CD1c-positive myeloid dendritic cell (primary cell): ENCODE results near the gene UBTD1.

Experiments used
- DNase-seq: peaks from one replicate; pipeline ENCODE4 v3.0.0-alpha.2; 2016; ENCODE audit errors: extremely low spot score

The UBTD1 gene

DNA sequence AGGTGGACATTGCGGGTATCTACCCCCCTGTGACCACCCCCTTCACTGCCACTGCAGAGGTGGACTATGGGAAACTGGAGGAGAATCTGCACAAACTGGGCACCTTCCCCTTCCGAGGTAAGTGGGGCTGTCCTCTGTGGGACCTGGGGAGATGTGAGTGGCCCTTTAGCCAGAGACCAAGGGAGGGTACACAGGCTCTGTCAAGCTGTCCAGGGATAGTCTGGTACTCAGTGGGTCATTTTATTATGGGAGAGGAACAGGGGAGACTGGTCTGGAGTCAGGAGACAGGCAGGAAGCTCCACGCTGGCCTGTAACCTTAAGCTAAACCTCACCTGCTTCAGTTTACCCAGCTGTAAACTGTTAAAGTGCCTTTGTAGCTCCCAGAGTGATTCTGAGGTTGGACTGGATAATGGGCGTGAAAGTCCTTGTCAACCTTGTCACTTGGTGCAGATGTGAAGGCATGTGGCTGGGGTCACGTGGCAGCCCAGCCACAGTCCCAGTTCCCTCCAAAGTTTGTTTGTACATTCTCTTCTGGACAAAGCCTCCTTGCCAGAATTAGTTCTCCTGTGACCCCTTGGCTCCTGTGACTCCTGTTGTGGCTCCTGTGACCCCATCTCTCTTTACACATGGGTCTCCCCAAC lies 86.2 kb downstream of the UBTD1 start:
- DNase-seq: no peak

DNA sequence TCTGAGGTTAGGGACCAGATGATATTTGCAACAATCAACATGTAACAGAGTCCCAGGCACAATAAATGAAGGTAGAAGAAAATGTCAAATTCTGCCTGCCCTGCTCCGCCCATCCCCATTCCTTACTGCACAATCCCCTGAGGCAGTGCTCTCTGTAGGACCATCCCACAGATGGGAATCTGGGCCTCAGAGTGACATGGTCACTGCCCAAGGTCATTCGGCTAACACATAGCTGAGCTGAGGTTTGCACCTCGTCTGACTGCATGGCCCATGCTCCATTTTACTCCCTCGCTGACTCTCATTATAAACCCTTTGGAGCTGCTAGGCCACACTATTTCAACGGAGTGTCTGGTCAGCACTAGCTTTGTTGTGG lies 86.7 kb downstream of the UBTD1 start:
- no peak for DNase-seq

DNA sequence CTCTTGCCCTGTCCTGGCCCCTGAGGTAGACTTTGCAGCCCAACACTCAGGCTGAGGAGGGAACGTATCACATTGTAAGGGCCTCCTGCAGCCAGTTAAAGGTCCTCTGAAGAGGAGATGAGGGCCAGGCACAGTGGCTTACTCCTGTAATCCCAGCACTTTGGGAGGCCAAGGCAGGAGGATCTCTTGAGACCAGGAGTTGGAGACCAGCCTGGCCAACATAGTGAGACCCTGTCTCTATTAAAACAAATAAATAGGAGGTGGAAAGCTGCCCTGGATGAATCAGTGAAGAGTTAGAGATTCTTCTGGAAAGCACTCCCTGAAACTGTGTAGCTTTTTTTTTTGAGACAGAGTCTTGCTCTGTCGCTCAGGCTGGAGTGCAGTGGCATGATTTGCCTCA lies 88.5 kb downstream of the UBTD1 start:
- no peak for DNase-seq

DNA sequence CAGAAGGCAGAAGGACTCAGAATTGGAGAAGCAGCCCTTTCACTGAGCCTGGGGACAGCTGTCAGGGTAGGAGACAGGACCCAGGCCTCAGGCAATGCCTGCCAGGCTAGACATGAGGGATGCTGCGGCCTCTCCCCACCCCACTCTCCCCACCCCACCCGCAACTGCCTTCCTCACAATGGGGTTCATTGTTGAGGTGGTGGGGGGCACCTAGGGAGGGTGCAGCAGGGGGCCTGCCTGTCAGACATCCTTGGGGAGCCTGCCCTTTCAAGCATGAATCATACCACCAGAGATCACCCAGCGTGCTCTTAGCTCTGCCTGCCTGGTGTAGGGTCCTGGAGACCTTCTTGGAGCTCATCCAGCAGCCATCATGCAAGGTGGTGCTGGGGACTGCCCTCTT lies 90.8 kb downstream of the UBTD1 start, which contains the start of gene C10orf62:
TSS of gene C10orf62 (plus strand) at position 243 of the 400 bp plus-strand sequence. CDS start 177 bp downstream, outside the sequence.
- no peak for DNase-seq

DNA sequence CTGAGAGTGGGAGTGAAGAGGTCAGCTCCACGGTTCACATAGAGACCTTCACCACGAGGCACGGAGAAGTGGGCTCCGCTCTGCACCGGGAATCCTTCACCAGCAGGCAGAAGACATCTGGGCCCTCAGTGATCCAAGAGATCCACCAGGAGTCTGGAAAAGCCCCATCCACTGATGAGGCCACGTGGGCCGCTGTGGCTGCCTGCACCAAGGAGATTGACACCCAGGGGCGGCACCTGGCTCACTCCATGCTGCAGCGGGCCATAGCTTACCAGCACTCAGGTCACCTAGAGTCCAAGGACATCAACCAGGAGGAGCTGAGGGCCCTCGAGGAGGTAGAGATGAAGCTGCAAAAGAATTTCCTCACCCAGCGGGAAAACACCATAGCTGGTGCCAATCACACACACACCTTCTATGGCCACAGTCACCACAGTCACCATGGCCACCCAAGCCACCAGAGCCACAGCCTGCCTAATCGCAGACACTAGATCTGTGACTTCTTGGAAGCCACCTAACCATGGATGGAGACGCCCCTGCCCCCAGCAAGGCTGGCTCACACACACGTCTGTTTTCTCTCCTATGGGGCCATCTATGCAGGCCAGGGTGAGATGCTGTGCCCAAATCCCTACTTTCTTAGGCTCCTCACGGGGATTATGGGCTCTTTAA lies 91.5 kb downstream of the UBTD1 start:
- DNase-seq: no peak

DNA sequence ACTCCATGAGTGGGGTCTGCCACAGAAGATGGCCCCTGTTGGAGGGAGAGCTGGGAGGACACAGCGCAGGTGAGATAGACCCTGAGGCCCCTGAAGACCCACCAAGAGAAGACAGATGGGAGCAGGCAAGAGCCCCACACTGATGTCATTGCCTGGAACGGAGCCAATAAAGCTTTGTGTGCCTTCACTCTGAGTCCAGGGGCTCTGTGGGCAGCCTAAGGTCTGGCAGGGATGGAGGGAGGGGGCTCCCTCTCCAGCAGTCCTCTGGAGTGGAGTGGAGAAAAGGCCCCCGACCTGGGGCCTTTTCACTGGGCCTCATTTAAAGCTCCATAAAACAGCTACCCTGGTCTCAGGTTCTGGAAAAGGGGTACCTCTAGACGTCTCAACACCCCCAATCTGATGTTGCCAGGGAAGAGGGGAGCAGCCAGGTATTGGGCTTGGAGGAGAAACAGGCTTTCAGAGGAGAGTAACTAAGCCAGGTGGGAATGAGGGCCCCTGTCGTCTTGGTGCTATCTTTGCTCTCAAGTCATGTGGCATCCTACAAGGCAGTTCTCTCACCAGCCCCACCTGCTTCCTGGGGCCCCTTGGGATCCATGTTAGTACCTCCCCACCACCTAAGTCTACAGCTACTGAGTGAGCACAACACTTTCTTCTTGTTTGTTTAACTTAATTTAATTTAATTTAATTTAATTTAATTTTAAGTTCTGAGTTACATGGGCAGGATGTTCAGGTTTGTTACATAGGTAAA lies 92.2 kb downstream of the UBTD1 start:
- DNase-seq: no peak

DNA sequence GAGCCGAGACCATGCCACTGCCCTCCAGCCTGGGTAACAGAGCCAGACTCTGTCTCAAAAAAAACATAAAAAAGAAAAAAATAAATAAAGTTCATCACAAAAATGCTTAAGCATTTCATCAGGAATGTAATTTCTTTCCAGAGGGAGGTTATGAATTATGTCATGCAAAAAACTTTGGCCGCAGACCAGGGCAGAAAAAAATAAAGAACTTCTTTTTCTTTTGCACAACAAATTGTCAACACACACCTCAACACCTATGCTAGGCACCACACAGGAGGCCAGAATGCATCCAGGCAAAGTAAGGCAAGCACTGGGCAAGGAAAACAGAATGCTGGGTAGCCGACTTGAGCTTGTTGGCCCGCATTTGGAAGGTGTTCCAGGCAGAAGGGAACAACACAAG lies 94.7 kb downstream of the UBTD1 start:
- DNase-seq: no peak

DNA sequence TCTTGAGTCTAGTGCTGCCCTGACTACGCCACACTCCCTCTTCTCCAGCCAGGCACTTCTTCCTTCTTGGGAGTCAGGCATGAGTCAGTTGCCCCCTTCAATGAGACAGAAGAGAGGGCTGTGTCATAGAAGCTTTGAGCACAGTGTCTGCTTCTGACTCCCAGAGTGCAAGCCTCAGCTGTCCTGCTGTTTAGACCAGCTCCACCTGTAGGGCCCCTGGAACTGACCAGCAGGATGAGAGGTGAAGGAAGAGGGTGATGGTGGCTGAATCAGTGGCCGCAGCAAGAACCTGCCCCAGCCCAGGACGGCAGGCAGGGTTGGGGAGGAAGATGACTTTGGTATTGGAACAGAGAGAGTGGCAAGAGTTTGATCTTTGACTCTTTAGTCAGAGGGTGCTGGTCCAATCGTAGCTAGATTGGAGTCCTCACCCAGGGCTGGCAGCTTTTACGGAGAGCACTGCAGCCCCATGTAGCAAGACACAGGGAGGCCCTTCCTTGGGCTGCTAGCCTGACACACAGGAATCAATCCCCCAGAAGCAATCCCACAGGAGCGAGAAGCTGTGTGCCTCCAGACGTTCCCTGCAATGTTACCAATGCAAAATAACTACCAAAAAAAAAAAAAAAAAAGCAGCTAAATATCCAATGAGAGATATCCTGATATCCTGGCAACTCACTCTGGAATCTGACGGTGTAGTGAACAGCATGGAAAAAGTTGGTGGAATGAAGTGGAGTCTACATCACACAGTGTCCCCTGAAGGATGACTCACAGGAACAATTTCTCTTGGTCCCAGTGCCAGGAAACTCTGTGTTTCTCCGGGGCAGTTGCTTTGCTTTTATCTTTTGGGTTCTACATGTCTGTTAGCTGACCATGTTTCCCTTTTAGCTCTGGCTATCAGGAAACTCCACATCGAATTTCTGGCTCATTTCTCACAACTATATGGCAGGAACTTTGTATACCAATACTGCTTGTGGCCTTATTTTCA lies 97.7 kb downstream of the UBTD1 start:
- DNase-seq: no peak

DNA sequence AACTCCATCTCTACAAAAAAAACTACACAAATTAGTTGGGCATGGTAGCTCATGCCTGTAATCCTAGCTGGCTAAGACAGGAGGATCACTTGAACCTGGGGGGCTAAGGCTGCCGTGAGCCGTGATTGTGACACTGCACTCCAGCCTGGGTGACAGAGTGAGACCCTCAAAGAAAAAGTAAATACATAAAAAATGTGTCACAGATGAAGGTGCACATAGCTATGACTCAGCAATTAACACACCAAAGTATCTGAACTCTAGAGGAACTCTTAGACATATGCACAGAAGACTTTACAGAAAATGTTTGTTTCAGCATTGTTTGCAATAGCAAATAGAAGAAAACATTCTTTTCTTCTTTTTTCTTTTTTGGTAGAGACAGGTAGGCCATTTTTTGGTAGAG lies 99.1 kb downstream of the UBTD1 start:
- no peak for DNase-seq

DNA sequence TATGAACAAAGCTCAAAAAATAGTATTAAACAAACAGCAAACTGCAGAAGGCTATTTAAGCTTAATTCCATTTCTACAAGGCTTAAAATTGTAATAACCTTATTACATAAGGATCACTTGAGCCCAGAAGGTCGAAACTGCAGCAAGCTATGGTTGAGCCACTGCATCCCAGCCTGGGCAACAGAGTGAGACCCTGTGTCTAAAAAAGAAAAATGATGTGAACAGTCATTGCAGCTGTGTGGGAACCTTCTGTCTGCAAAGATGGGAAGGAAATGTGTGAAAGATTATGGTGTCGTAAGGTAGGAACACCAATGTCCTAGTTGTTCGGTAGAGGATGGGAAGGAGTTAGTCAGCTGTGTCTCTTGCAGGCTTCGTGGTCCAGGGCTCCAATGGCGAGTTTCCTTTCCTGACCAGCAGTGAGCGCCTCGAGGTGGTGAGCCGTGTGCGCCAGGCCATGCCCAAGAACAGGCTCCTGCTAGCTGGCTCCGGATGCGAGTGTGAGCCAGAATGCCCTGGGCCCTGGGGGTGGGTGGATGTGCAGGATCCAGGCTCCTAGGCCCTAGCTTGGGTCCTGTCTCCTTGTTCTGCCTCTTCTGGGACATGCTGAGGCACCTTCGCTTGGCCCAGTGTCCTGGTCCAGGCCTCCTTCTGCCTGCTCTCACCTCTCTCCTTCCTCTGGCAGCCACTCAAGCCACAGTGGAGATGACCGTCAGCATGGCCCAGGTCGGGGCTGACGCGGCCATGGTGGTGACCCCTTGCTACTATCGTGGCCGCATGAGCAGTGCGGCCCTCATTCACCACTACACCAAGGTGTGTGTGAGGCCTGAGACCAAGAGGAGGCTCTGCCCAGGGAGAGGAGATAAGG lies 99.9 kb downstream of the UBTD1 start:
- DNase-seq: no peak

DNA sequence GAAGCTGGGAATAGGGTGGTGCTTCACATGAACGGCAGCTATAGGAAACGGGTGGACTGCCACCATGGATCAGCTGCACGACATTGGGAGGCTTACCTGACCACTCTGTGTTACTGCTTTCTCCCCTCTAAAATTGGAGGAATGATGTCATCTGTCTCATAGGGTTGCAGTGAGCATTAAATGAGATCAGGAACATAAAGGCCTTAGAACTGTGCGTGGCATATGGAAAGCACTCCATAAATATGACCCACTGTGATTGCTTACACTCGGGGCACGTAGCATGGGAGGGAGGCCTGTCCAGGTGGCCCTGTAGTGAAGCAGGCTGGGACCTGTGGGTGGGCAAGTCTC lies 100.5 kb downstream of the UBTD1 start:
- DNase-seq: no peak

DNA sequence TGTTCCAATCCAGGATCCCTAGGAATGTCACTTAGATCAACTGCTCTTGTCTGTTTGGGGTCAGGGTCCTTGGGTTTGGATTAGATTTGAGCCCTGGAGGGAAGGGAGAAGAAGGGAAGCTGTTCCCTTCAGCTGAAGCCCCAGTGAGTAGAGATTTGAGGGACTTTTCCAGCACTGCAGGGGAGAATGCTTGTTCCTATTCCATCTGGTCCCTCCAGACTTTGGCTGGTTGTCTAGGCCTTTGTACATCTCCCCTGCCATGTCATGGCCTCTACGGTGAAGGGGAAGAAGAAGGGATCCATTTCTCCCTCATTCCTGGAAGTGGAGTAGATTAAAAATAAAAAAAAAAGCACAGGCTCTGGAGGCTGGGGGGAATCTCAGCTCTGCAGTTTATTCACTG lies 101.9 kb downstream of the UBTD1 start:
- no peak for DNase-seq

DNA sequence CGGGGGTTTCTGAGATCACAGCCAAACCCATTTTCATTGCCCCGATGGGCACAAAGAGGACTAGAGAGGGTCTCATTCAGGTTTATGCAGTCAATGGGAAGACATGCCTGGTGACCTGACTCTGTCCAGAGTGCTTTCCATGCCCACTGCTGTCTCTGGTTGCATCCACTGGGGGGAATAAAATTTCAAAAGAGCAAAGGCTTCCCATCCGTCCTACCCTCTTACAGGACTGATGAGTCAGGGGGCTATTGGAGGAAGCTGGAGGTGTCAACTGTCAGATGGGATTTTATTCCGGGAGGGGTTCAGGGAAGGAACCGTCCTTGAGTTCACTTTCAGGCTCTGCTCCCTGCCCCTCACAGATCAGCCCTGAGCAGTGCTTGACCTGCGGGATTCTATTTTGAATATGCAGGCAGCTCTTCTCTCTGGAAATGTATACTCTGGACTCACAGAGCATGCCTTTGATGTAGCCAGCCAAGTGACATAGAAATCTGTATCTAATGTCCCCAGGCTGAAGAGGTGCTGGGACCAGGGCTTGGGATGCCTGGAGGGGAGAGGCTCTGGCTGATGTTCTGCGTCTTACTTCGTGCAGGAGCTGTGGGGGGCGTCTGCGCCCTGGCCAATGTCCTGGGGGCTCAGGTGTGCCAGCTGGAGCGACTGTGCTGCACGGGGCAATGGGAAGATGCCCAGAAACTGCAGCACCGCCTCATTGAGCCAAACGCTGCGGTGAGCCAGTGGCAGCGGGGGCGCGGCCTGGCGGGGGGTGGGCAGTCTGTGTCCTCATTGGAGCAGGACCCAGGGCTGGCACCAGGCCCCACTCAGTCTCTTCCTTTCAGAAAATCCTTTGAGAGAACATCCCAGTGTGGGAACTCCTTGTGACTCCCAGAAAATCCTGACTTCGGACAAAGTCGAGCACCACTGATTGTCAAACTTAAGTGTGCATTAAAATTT lies 102.8 kb downstream of the UBTD1 start:
- DNase-seq: no peak

DNA sequence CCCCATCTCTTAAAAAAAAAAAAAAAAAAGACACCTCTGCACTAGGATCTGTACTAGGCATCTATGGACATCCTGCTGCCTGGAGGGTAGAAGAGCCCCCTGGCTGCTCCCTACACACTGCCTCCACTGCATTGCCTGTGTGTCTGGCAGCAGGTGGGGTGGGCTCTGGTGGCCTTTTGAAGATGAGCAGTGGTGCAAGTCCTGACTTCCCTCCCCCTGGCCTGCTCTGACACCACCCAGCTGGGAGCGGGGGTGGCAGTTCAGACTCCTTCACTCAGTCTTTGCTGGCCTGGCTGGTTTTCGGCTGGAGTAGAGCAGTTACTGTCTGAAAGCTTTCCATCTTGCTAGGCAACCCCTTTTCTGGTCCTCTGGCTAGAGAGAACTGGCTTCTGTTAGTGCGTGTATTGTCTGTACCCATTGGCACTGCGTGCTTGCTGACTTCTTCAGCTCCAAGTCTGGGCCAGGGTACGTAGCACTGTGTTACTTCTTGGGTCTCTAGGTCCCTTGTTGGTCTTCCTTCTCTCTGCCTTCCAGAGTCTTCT lies 108.4 kb downstream of the UBTD1 start:
- no peak for DNase-seq

DNA sequence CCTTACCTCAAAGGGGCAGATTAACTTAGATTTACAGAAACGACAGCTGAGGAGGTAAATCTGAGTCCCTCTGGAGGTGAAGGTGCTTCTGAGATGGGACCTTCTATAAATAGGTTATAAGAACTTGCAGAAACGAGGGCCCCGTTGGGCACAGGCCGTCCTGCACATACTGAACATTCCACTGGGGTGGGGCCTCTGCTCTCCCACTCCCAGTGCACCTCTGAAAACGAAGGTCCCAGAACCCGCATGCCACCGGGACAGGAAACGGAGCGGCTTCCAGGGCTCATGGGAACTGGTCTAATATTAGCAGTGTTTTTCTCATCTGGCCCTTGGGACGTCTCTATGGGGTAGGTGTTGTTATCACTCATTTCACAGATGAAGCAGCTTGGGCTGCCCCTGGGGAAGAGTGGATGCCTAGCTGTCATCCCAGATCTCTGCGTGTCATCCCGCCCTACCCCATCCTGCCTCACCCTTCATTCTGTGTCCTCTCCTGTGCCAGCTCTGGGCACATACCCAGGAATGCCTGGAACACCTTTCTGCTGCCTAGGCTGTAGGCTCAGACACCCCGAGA lies 110.4 kb downstream of the UBTD1 start:
- DNase-seq: no peak

DNA sequence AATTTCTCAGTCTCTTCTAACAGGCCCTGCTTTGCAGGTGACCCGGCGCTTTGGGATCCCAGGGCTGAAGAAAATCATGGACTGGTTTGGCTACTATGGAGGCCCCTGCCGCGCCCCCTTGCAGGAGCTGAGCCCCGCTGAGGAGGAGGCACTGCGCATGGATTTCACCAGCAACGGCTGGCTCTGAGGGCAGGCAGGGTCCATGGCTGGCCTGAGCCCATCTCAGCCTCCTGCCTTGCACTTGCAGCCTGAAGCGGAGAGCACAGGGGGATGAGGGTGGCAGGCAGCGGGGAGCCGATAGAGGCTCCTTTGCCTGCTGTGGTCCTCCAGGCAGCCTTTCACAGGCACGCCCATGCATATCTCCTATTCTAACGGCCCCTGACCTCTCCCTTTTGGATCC lies 112.7 kb downstream of the UBTD1 start:
- DNase-seq: no peak

DNA sequence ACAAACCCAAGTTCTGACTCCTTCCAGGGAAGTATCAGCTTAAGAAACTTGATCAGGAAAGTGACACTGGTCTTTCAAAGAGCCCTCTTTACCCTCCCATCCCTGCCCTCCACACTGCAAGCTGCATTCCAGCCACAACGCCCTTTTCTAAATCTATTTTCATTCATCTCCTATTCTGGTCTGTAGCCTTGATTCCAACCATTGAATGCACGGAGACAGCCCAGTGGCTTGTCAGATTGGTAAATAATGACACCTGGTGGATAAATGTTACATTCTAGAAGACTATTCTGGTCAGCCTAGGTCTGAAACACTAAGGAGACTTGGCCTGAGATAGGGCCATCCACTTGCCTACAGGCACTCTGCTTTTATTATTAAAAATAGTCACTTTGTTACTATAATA lies 113.7 kb downstream of the UBTD1 start:
- peak; percentile 24 for DNase-seq

DNA sequence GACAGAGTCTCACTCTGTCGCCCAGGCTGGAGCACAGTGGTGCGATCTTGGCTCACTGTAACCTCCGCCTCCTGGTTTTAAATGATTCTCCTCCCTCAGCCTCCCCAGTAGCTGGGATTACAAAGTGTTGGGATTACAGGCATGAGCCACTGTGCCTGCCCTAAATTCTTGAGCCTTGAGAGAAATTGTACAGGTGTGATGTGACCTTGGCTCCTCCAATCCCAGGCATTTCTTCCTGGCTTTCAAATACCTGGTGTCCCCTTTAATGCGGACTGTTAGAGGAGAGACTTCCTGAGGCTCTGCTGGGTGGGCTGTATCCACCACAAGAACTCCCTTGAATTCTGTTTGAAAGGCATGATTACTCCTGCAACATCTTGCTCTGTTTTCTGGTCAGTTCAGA lies 119.6 kb downstream of the UBTD1 start:
- no peak for DNase-seq

DNA sequence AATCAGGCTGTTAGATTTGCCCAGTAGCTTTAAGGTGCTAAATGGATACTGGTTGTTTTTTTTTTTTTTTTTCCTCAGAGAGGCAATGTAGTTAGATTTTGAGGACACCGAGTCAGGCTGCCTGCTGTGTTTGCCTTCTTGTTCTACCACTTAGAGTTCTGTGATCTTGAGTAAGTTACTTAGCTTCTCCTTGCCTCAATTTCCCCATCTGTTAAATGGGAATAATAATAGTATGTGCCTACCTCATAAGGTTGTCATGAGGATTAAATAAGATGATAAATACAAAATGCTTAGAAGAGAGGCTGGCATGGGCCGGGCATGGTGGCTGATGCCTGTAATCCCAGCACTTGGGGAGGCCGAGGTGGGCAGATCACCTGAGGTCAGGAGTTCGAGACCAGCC lies 120.0 kb downstream of the UBTD1 start:
- no peak for DNase-seq
